Head of caudate nucleus (tissue), 42 donors: ENCODE results near the gene PXDN.
"Not testable (repeated sequence)": the region's sequence is repeated elsewhere in the genome, so short reads cannot be mapped to it uniquely, and the experiment has no call there.

Experiments
- DNase-seq, 42 donors: peaks; one replicate each; pipeline versions ENCODE4 v3.0.0 to v3.0.0-alpha.2; 2020 to 2021; ENCODE audit warnings: mixed read lengths in 7 of 42
- intact Hi-C: fragments of 100-400 bp; cut with DNase I; formaldehyde crosslinking; loops from one replicate; pipeline ENCODE4 v1.15.0; 2022

Gene PXDN

DNA sequence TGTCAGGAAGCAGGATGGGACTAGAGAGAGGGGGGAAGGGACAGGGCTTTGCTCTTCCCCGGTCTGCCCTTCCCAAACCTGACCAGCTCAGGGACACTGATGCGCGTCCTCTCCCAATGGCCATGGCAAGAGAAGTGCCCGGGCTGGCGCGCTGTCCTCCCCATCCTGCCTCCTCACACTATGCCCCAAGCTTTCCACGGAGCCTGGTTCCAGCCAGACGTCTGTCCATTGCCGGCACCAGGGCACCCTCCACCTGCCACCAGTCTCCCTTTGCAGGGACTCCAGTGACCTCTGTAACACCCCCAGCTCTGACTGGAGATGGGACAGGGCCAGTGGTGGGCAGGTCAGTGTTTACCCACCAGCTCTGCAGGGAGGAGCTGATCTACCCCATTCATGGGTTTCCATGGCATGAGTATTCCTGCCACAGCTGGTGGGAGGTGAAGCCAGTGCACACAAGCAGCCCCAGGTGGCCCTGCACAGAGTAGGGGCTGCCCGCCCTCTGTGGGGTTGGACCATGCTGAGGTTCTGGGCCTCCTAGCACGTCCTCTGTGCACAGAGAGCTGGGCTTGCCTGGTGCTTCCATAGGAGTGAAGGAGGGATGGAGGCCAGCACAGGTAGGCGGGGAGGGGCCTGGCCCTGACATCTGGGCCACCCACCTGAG is 109.5 kb downstream of the PXDN start:
- peak in 2 of 42 donors; percentile 21 to 26 for DNase-seq
- intact Hi-C loops = no loop called here

DNA sequence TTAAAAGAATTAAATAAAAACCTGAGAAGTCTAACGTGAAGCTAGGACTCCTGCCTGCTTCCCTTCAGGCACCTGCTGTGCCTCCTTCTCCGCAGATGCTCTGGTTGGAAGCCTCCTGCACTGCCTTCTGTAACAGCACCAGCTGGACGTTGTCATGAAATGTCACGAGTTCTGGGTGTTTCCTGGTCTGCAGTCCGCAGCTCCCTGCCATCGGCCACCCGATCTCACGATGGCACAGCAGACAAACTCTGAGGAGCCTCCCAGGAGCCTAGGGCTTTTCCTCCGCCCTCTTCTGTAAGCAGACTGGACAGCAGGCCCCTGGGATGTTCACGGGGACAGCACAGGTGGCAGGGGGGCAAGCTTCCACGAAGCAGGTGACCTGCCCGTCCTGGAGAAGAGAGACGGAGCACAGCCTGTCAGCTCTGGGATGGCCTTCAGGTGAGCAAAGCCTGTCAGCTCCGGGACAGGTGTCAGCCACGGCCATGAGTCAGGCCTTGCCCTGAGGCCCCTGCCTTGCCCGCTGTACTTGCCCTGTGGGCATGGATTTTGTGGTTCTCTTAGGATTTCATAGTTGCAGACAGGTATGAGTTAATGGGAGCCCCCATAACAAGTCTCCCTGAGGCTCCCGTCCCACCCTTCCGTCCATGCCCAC is 110.3 kb downstream of the PXDN start:
- intact Hi-C loops = no loop called here
- peak in 3 of 42 donors; percentile 0 to 20 (median 14) for DNase-seq

DNA sequence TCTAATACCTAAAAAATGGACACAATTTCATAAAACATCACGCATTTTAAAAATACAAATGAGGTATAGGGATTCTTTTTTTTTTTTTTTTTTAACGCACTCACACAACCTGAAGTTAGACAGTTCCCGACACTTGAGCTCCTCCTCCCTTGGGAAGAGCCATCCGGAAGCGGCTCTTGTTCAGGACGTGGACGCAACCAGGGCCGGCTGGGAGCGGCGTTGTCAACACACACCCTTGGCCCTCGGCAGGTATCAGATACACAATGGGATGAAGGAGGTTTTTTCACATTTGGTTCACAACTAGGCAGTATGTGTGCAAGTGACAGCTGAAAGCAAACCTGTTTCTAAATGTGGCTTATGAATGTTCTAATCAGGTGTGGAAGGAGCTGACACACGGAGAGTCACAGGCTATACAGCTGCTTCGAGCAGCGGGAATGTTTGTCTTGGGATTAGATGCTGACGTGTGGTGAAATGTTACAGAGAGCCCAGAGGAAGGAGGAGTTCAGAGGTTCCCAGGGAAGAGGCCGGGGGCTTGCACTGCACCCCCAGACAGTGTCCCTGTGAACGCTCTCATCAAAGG is 111.1 kb downstream of the PXDN start:
- intact Hi-C loops = no loop called here
- DNase-seq = peak in 1 of 42 donors; percentile 10

DNA sequence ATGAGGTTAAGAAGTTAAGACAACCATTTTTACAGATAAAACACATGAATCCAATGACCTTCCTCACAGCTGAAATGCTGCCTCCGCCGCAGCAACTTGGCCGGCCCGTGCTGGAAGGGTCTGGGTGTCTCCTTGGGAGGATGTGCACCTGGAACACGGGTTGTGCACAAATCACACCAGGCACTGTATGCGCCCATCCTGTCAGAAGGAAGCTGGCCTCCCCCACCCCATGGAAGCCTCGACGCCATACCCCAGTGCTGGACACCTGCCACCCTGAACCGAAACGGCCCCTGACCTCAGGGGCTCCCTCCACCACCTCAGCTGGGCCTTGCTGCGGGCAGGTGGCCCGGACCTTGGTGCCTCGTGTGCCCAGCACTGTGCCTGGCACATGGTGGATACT is 111.8 kb downstream of the PXDN start:
- peak in 1 of 42 donors; percentile 22 for DNase-seq
- intact Hi-C loops = no loop called here

DNA sequence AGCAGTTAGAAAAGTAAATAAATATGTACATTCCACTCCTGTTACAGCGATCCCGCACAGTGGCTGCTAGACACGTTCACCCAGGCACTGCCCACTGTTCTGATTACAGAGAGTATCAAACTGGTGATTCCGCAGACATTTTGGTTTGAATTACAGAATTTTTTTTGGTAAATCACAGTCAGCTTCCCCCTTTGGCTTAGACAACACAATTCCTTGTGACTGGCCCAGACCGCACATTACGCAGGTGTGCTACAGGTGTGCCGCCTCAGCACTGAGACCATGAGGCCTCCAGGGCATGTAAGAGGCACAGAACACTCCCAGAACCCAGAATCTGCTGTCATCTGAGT is 112.3 kb downstream of the PXDN start:
- peak in 1 of 42 donors; percentile 20 for DNase-seq
- intact Hi-C loops = no loop called here

DNA sequence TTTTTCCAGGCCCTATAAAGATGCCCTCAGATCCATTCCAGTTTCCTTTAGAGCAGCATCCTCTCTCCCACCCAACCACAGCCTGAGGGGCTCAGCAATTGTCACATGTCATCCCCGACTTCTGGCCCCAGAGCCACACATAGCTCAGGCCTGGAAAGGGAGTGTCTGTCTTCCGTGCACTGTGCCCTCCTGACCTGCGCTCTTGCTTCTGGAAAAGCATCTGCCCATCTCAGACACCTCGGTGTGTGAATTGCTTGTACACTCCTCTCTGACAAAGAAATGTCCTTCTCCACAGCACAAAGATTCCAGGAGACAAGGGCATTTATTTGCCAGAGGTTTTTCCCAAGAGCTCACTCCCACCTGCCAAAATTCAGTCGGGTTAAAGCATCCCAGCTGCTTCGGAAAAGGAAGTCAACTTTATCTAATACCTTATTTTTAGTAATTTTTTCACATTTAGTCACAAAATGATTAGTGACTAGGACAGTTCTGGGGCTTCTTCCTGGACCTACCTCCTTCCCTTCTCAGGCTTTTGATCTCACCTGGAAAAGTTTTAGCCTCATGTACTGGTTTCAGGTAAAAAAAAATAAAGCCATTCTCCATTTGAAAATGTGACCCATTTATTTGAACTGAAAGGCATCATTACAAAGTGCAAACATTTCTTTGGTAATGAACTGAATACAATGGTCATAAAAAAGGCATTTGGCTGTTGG is 112.9 kb downstream of the PXDN start:
- intact Hi-C loops = no loop called here
- peak in 1 of 42 donors; percentile 8 for DNase-seq

DNA sequence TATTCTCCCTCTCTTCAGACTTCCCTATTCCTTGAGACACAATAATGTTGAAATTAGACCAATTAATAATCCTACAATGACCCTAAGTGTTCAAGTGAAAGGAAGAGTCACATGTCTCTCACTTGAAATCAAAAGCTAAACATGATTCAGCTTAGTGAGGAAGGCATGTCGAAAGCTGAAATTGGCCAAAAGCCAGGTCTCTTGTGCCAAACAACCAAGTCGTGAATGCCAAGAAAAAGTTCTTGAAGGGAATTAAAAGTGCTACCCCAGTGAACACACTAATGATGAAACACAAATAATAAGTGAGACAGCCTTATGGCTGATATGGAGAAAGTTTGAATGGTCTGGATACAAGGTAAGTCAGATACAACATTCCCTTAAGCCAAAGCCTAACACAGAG is 115.4 kb downstream of the PXDN start:
- intact Hi-C loops = no loop called here
- peak in 3 of 42 donors; percentile 3 to 20 (median 17) for DNase-seq

DNA sequence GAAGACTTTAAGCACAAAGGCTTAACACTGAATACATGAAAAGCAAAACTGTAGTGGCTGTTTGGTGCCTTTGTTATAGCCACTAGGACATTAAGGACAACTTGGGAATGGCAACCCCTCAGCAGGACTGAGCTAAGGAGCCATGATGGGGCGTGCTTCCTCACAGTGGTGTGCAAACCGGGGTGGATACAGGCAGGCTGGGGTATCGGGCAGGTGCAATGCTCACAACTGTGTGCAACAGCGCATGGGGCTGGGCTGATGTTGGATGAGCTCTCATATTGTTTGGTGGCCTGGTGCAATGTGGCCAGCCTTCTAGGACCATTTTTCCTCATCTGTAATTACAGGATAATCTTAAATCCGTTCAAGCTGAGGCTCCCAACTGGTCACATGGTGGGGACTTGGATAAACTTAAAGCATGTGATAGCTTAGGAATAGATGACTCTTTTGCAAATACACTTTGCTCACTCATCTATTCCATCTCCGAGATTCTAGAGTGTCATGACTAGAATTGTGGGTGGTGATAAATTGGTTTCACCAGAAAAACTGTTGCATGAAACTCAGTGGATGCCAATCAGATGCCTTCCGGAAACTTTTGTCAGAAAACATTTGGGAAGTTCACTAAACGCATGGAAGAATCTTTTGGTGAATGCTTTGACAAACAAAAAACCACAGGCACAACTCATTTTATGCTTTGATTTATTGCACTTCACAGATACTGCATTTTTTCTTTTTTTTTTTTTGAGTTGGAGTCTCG is 116.5 kb downstream of the PXDN start:
- intact Hi-C loops = no loop called here
- peak in 2 of 42 donors; percentile 24 to 26 for DNase-seq

DNA sequence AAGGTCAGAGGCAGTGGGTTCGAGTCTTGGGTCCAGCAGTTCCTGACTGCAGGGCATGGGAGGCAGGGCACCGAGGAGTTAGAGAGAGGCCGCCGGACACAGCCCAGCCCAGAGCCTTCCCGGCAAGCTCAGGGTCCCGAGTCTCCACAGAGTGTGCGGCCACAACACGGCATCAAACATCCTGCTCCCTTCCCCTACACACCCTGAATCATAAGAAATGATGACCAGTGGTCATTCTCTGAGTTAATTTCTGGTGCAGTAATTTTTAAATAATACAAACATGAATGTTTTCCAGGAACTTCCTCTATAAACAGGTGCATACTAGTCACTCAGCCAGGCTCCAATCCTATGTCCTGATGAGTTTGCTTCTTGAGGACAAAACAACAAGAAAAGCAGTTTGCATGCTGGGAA is 118.0 kb downstream of the PXDN start:
- intact Hi-C loops = no loop called here
- peak in 1 of 42 donors; percentile 23 for DNase-seq

DNA sequence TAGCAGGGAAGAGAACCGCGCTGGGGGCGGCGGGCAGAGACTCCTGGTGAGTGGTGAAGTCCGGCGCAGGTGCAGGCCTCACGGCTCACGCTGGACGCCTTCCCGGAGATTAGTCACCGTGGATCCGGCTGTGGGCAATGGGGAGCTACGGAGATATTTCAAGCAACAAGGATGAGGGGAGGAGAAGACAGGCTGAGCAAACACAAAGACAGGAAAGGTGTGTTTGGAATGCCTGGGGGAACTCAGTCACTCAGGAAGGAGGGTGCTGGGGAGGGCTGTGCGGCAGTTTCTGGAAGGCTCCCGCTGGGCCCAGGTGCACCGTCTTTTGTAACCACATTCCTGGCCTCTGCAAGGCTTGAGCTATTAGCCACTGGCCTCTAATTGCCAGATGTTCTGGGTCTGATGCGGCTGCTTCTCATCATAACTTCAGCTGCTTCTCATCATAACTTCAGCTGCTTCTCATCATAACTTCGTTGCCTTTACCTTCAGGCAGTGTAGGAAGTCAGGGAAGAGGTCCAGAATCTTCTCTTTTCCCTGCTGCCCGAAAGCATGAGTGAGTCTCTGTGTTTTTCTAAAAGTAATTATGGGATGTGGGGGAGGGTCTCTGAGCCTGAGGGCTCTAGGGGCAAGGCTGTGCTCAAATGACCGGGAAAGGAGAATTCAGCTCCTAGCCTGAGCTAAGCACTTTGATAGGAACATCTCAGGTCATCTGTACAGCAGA is 118.9 kb downstream of the PXDN start:
- DNase-seq = peak in 3 of 42 donors; percentile 10 to 41 (median 32)
- intact Hi-C loops = no loop called here

DNA sequence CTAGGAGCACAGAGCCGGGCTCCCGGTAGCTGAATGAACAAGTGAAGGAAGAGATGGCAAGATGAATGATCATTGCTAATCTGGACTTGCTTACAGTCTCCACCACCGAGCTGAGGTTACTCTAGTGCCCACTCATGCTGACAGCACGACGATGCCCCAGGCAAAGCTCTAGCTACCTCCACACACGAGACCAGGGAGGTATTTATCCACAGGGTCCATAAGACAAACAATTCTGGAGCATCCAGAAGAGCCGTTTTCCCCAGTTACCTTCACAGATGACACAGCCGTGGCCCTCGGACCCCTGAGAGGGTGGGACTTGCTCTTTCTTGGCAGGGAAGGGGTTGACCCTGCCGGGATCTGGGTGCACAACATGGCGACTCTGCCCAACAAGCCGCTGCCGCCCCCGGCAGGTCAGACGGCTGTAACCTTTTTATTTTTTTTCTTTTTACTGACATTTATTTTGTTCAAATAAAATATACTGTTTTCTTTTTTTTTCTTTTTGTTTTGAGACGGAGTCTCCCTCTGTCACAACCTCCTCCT is 120.3 kb downstream of the PXDN start:
- intact Hi-C loops = no loop called here
- peak in 1 of 42 donors; percentile 19 for DNase-seq

DNA sequence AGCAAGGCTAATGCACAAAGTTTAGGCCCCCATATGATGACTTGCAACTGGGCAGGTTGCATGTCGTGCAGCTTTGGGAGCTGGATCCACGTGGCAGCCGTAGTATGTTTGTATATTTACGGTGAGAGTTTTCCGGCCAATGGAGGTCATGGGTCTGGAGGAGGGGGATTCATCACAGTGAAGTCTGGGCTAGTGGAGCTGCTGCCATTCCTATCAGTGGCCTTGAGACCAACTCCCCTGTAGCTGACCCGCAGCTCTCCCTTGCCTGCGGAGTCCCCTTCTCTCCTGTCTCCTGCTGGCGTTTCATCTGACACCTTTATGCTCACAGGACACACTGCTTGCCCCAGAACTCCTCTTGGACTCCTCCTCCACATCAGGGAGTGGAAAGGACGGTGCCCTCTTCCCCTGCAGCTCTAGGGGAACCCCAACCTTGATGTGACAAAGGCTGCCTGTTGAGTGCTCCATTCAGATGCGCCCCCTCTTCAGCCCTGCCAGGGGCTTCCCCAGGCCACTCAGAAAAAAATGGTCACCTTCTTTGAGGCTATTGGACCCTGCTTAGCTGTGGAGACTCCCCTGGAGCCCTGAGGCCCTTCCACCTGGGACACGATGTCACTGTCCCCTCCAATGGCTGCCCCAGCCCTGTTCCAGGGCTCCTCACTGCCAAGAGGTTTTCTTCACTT is 121.7 kb downstream of the PXDN start:
- intact Hi-C loops = no loop called here
- peak in 2 of 42 donors; percentile 18 to 21 for DNase-seq

DNA sequence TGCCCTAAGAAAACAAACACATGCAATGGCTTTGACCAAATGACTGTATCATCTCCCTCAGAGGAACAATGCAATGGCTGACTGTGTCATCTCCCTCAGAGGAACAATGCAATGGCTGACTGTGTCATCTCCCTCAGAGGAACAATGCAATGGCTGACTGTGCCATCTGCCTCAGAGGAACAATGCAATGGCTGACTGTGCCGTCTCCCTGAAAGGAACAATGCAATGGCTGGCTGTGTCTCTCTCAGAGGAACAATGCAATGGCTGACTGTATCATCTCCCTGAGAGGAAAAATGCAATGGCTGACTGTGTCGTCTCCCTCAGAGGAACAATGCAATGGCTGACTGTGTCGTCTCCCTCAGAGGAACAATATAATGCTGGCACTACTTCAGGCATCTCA is 122.3 kb downstream of the PXDN start:
- DNase-seq = peak in 1 of 42 donors; percentile 5
- intact Hi-C loops = not testable (repeated sequence)

DNA sequence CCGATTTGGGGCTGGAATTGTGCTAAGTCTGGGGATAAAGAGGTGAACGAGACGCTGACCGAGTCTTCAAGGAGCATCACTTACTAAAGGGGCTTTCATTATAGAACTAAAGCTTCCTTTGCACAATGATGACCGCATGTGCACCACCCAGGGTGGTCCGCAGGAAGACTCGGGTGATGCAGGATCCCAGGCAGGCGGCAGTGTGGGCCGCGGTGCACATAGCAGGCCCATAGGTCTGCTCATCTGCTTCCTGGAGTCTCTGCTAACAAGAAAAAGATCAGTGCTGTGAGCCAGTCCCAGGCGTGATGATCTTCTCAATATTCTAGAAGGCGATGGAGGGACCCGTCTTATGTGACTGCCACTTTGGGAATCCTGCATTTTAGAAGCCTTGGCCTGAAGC is 122.8 kb downstream of the PXDN start:
- DNase-seq = peak in 1 of 42 donors; percentile 2
- intact Hi-C loops = no loop called here

DNA sequence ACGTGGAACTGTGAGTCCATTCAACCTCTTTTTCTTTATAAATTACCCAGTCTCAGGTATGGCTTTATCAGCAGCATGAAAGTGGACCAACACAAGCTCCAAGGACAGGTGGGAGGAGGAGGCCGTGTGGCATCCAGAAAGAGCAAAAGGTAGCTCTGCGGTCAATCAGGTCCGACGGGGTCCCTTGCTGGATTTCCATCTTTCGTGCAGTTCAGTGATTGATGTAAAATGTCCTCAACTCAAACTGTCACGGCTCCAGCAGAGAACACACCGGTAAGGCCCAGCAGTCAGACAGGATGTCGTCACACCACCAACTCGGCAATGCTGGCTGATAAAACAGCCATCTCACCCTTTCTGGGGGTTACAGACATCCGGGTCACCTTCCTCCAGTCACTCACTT is 123.3 kb downstream of the PXDN start:
- DNase-seq = no peak
- intact Hi-C loops = no loop called here

DNA sequence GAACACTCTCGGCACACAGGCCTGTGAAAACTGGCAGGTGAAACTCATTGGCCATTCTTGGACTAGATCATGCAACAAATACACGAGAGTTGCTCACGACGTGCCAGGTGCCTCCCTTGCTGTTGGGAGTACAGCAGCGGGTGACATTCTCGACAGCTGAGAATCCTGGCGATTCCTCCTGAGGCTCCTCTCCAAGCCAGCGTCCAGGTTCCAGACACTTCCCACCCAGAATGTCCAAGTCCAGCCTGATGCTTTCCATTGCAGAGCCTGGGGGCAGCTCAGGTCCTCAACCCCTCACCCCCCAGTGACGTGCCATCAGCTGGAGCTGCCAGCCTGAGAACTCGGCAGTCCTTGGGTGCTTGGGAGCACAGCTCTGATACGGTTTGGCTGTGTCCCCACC is 124.2 kb downstream of the PXDN start:
- DNase-seq = peak in 1 of 42 donors; percentile 28

DNA sequence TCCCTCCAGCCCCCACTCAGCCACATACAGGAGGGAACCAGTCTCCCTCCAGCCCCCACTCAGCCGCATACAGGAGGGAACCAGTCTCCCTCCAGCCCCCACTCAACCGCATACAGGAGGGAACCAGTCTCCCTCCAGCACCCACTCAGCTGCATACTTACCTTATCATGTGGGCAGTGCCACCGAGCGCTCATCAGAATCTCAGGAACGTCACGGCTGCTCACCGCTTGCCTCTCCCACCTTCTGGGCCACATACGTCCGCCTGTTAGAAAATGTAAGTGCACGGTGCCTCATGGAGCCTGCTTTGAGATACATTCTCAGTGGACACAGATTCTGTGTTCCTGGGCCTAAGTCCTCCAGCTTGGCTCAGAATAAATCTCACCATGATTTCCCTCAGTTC is 124.8 kb downstream of the PXDN start:
- intact Hi-C loops = no loop called here
- DNase-seq = no peak

More for the DNA sequence above, 124.2 kb downstream of the PXDN start:
- intact Hi-C loops = no loop called here

DNA sequence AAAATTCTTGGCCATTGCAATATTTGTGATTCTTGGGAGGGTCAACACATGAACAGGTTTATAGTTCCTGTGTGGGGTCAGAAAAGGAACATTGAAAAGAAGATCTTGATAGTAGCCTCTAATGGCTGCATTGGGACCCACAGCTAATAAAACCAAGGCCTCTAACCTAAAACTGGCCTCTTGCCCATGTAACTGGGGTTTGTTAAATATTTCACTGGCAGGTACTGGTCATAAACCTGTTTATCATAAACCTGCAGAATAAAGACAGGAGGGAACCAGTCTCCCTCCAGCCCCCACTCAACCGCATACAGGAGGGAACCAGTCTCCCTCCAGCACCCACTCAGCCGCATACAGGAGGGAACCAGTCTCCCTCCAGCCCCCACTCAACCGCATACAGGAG is 125.3 kb downstream of the PXDN start:
- DNase-seq = no peak
- intact Hi-C loops = no loop called here
